22Rv1 (cell line): Measurements from ENCODE around the gene CD99.
"Not testable (repeated sequence)": the region's sequence is repeated elsewhere in the genome, so short reads cannot be mapped to it uniquely, and the experiment has no call there.

ENCODE experiments used
- H3K27ac ChIP-seq: fragments of 450-650 bp; 2 replicates; pipeline ENCODE4 v1.5.1; 2017
- CTCF ChIP-seq: fragments of 450-650 bp; IDR thresholded peaks from 2 replicates; pipeline ENCODE4 v1.5.1; 2017; ENCODE audit warnings: mild to moderate bottlenecking
- ZFX ChIP-seq: fragments of 450-650 bp; IDR thresholded peaks from 2 replicates; pipeline ENCODE4 v1.6.1; 2017; ENCODE audit warnings: antibody characterized with exemption, borderline replicate concordance

Gene CD99

GRCh38 chrX:2735270-2735669, 44.2 kb downstream of the CD99 start:
- no peak for TF ChIP-seq ZFX
- no peak for TF ChIP-seq CTCF
- H3K27ac ChIP-seq = no peak overlapping the region

GRCh38 chrX:2740672-2741071, 49.6 kb downstream of the CD99 start:
- H3K27ac ChIP-seq = no peak overlapping the region
- TF ChIP-seq ZFX (no peak), CTCF (no peak)

GRCh38 chrX:2741386-2741785, 50.3 kb downstream of the CD99 start:
- no peak for TF ChIP-seq CTCF
- TF ChIP-seq ZFX = no peak
- no peak overlapping the region for H3K27ac ChIP-seq

GRCh38 chrX:2746250-2746649, 55.2 kb downstream of the CD99 start:
- not testable (repeated sequence) for H3K27ac ChIP-seq

- H3K27ac ChIP-seq = no peak overlapping the region
- TF ChIP-seq ZFX (no peak), CTCF (no peak)
Measured at GRCh38 chrX:2748171-2748814, 57.2 kb downstream of the CD99 start.

- TF ChIP-seq CTCF (no peak), ZFX (no peak)
- H3K27ac ChIP-seq = no peak overlapping the region
Measured at GRCh38 chrX:2748815-2749188, 57.7 kb downstream of the CD99 start.

- no peak overlapping the region for H3K27ac ChIP-seq
- no peak for TF ChIP-seq CTCF
- TF ChIP-seq ZFX = no peak
Measured at GRCh38 chrX:2751291-2751690, 60.2 kb downstream of the CD99 start.

GRCh38 chrX:2751874-2752300, 60.8 kb downstream of the CD99 start, which contains the start of gene XG:
XG (plus strand) TSS chrX:2752040; CDS start chrX:2752275, 235 bp downstream.
- not testable (repeated sequence) for H3K27ac ChIP-seq

GRCh38 chrX:2752441-2752840, 61.3 kb downstream of the CD99 start:
- not testable (repeated sequence) for H3K27ac ChIP-seq

GRCh38 chrX:2755163-2755715, 64.1 kb downstream of the CD99 start:
- not testable (repeated sequence) for H3K27ac ChIP-seq
